Ishikawa (cell line): ENCODE data around the gene CKAP5.

Source experiments
- CEBPB ChIP-seq: IDR thresholded peaks from 2 replicates; pipeline ENCODE4 v1.6.1; 2012
- CREB1 ChIP-seq: IDR thresholded peaks from 2 replicates; pipeline ENCODE4 v1.6.1; 2012; ENCODE audit warnings: low read depth
- EGR1 ChIP-seq: IDR thresholded peaks from 2 replicates; pipeline ENCODE4 v1.6.1; 2012
- EP300 ChIP-seq: IDR thresholded peaks from 2 replicates; pipeline ENCODE4 v1.6.1; 2012; ENCODE audit warnings: borderline replicate concordance
- FOXM1 ChIP-seq: IDR thresholded peaks from 2 replicates; pipeline ENCODE4 v1.6.1; 2012; ENCODE audit warnings: low read depth, borderline replicate concordance
- MAX ChIP-seq: IDR thresholded peaks from 2 replicates; pipeline ENCODE4 v1.6.1; 2012
- NFIC ChIP-seq: IDR thresholded peaks from 2 replicates; pipeline ENCODE4 v1.6.1; 2012
- RAD21 ChIP-seq: IDR thresholded peaks from 2 replicates; pipeline ENCODE4 v1.6.1; 2012; ENCODE audit warnings: low read depth
- TAF1 ChIP-seq: IDR thresholded peaks from 2 replicates; pipeline ENCODE4 v1.6.1; 2012; ENCODE audit warnings: low read depth, mild to moderate bottlenecking
- TCF12 ChIP-seq: IDR thresholded peaks from 2 replicates; pipeline ENCODE4 v1.6.1; 2012; ENCODE audit warnings: low read depth
- TEAD4 ChIP-seq: IDR thresholded peaks from 2 replicates; pipeline ENCODE4 v1.6.1; 2012
- USF1 ChIP-seq: IDR thresholded peaks from 2 replicates; pipeline ENCODE4 v1.6.1; 2012
- YY1 ChIP-seq: IDR thresholded peaks from 2 replicates; pipeline ENCODE4 v1.6.1; 2012; ENCODE audit warnings: low read depth
- ZBTB7A ChIP-seq: IDR thresholded peaks from 2 replicates; pipeline ENCODE4 v1.6.1; 2012; ENCODE audit warnings: low read depth
- TF ChIP-seq, protein P1 (sequence below): IDR thresholded peaks from 2 replicates; pipeline ENCODE4 v1.6.1; 2012; ENCODE audit warnings: low read depth, mild to moderate bottlenecking

Gene CKAP5

GRCh38 chr11:46838501-46838900, 7.6 kb downstream of the CKAP5 start:
- TF ChIP-seq YY1 (no peak), CEBPB (no peak), ZBTB7A (no peak), EGR1 (no peak), RAD21 (no peak), TEAD4 (no peak), TAF1 (no peak), MAX (no peak), NFIC (no peak), CREB1 (no peak), FOXM1 (no peak), TCF12 (no peak), EP300 (no peak), USF1 (no peak)
- TF ChIP-seq, protein P1, sequence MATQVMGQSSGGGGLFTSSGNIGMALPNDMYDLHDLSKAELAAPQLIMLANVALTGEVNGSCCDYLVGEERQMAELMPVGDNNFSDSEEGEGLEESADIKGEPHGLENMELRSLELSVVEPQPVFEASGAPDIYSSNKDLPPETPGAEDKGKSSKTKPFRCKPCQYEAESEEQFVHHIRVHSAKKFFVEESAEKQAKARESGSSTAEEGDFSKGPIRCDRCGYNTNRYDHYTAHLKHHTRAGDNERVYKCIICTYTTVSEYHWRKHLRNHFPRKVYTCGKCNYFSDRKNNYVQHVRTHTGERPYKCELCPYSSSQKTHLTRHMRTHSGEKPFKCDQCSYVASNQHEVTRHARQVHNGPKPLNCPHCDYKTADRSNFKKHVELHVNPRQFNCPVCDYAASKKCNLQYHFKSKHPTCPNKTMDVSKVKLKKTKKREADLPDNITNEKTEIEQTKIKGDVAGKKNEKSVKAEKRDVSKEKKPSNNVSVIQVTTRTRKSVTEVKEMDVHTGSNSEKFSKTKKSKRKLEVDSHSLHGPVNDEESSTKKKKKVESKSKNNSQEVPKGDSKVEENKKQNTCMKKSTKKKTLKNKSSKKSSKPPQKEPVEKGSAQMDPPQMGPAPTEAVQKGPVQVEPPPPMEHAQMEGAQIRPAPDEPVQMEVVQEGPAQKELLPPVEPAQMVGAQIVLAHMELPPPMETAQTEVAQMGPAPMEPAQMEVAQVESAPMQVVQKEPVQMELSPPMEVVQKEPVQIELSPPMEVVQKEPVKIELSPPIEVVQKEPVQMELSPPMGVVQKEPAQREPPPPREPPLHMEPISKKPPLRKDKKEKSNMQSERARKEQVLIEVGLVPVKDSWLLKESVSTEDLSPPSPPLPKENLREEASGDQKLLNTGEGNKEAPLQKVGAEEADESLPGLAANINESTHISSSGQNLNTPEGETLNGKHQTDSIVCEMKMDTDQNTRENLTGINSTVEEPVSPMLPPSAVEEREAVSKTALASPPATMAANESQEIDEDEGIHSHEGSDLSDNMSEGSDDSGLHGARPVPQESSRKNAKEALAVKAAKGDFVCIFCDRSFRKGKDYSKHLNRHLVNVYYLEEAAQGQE: no peak

DNA sequence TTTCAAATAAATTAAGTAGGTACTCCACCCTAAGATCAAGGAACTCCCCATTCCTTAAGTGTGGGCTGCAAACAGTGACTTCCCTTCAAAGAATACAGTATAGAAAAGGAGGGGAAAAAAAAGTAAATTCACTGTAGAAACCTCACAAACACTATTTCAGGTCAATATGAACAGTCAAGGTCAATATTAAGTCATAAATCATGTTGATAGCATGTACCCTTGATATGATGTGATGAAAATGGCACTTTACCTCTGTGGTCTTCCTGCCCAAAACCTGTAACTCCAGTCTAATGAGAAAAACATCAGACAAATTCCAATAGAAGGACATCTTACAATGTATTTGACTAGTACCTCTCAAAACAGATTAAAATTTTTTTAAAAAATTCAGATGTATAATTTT, 8.2 kb downstream of the CKAP5 start:
- TF ChIP-seq FOXM1 (no peak), TAF1 (no peak), CREB1 (no peak), TCF12 (no peak), YY1 (no peak), EGR1 (no peak), EP300 (no peak), MAX (no peak)
- TF ChIP-seq, protein P1: no peak

GRCh38 chr11:46836870-46837269, 9.2 kb downstream of the CKAP5 start:
- TF ChIP-seq MAX (no peak), ZBTB7A (no peak), TCF12 (no peak), TEAD4 (no peak), CEBPB (no peak), EGR1 (no peak), EP300 (no peak), NFIC (no peak), USF1 (no peak)
- TF ChIP-seq, protein P1: no peak

DNA sequence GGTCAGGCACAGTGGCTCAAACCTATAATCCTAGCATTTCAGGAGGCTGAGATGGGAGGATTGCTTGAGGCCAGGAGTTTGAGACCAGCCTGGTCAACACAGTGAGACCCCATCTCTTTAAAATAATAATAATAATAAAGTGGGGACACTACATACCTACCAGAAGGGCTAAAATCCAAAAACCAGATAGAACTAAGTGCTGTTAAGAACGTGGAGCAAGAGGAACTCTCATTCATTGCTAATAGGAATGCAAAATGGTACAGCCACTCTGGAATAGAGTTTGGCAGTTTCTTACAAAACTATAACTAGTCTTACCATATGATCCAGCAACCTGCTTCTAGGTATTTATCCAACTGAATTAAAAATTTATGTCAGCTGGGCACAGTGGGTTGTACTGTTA, 9.6 kb downstream of the CKAP5 start:
- TF ChIP-seq EP300: no peak
- TF ChIP-seq USF1: no peak
- no peak for TF ChIP-seq NFIC
- TF ChIP-seq ZBTB7A: no peak
- no peak for TF ChIP-seq CEBPB
- TF ChIP-seq, protein P1: no peak
- TF ChIP-seq CREB1: no peak
- no peak for TF ChIP-seq MAX
- no peak for TF ChIP-seq FOXM1
